ENCODE data around the gene PITX2. TPM values are rescaled to one million over a fixed set of nuclear protein-coding genes. Genes with fewer than 3 reads are reported as not detected.

PITX2 gene
- total and polyA plus RNA-seq, 2 of the 8 experiments (the other 6 are each of a cell fraction or from before 2014, with no cell fraction given) = 0.09 to 0.67 TPM

DNA sequence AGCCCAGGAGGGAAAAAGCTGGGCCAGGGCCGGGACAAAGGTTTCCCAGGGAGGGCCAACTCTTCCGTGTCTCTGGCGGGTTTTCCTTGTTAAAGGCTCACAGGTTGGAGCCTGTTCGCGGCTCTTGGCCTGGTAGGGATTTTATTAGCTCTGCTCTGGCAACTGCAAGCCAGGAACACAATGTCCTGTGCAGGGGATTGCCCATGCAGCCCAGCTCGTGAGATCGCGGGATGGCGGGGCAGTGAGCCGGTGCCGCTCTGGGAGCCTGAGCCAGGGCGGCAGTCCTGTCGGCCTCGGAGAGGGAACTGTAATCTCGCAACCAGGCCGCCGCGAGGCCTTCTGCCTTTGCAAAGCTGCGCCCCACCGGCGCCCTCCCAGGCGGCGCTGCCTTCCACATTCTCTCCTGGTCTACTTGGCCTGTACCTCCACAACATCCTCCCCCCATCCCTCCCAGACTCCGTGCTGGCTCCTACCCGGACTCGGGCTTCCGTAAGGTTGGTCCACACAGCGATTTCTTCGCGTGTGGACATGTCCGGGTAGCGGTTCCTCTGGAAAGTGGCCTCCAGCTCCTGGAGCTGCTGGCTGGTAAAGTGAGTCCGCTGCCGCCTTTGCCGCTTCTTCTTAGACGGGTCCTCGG lies 2.1 kb downstream of the PITX2 start (continued):
- TF ChIP-seq, protein P1, sequence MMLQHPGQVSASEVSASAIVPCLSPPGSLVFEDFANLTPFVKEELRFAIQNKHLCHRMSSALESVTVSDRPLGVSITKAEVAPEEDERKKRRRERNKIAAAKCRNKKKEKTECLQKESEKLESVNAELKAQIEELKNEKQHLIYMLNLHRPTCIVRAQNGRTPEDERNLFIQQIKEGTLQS (IDR thresholded peaks at IDR 0.05; ENCODE audit: insufficient read depth, low read depth, low read length) = no peak
- TF ChIP-seq TCF12 (IDR thresholded peaks at IDR 0.05; ENCODE audit: low read depth, low read length) = no peak
- TF ChIP-seq TBP (IDR thresholded peaks at IDR 0.05; ENCODE audit: low read depth, low read length) = peak; percentile 71; the same call in 1 of the 2 replicates
- TF ChIP-seq SUZ12 (IDR thresholded peaks at IDR 0.05; ENCODE audit: low read length) = peak; percentile 92
- TF ChIP-seq CTBP2 (IDR thresholded peaks at IDR 0.05; ENCODE audit: borderline replicate concordance, insufficient read depth, insufficient read length, low read length) = peak; percentile 48
- TF ChIP-seq, protein P2, sequence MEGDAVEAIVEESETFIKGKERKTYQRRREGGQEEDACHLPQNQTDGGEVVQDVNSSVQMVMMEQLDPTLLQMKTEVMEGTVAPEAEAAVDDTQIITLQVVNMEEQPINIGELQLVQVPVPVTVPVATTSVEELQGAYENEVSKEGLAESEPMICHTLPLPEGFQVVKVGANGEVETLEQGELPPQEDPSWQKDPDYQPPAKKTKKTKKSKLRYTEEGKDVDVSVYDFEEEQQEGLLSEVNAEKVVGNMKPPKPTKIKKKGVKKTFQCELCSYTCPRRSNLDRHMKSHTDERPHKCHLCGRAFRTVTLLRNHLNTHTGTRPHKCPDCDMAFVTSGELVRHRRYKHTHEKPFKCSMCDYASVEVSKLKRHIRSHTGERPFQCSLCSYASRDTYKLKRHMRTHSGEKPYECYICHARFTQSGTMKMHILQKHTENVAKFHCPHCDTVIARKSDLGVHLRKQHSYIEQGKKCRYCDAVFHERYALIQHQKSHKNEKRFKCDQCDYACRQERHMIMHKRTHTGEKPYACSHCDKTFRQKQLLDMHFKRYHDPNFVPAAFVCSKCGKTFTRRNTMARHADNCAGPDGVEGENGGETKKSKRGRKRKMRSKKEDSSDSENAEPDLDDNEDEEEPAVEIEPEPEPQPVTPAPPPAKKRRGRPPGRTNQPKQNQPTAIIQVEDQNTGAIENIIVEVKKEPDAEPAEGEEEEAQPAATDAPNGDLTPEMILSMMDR (IDR thresholded peaks at IDR 0.05; ENCODE audit: control extremely low read depth in 1 of 3, insufficient read depth in 1 of 3, low read depth in 1 of 3, low read length in 3 of 3) = peak in 1 of 3 experiments; percentile 39; a peak in 2 of 4 replicates
- peak; percentile 50 for TF ChIP-seq RNF2 (IDR thresholded peaks at IDR 0.05; ENCODE audit: borderline replicate concordance, low read depth, low read length, missing control alignments, poor library complexity, severe bottlenecking)
- TF ChIP-seq EZH2 (IDR thresholded peaks at IDR 0.05; ENCODE audit: low read depth, low read length, severe bottlenecking) = peak; percentile 80
- no peak for TF ChIP-seq PHF8 (conservative IDR thresholded peaks at IDR 0.05; ENCODE audit: low read depth, low read length)
- TF ChIP-seq, protein P3, sequence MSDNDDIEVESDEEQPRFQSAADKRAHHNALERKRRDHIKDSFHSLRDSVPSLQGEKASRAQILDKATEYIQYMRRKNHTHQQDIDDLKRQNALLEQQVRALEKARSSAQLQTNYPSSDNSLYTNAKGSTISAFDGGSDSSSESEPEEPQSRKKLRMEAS (IDR thresholded peaks at IDR 0.05) = 0 out of 2 replicates have a peak, but pooled peaks have one; percentile 39
- TF ChIP-seq TAF1 (IDR thresholded peaks at IDR 0.05; ENCODE audit: low read depth, low read length) = 0 out of 2 replicates have a peak, but pooled peaks have one; percentile 36
- no peak for TF ChIP-seq CEBPB (IDR thresholded peaks at IDR 0.05; ENCODE audit: low read depth, low read length)
- peak; percentile 61 for TF ChIP-seq BRCA1 (IDR thresholded peaks at IDR 0.05; ENCODE audit: low read depth, low read length)
- peak; percentile 68; the same call in 1 of the 2 replicates for TF ChIP-seq RBBP5 (IDR thresholded peaks at IDR 0.05; ENCODE audit: borderline replicate concordance, low read depth, low read length)
- no peak for TF ChIP-seq FOSL1 (IDR thresholded peaks at IDR 0.05; ENCODE audit: insufficient read depth, low read depth, low read length)
- no peak for TF ChIP-seq KDM5A (IDR thresholded peaks at IDR 0.05; ENCODE audit: low read length)
- no peak for TF ChIP-seq CBX8 (IDR thresholded peaks at IDR 0.05; ENCODE audit: borderline replicate concordance, low read depth, low read length)
- TF ChIP-seq CHD2 (IDR thresholded peaks at IDR 0.05; ENCODE audit: low read length) = peak; percentile 73; the same call in 1 of the 2 replicates
